Colonic mucosa (tissue), 4 donors: ENCODE data around the gene ZNF678. TPM values are rescaled to one million over a fixed set of nuclear protein-coding genes. Genes with fewer than 3 reads are reported as not detected.

Experiments
- DNase-seq: peaks from one replicate; pipeline ENCODE4 v3.0.0-alpha.2; 2020
- H3K27ac ChIP-seq: fragments of 200-600 bp; one replicate; pipeline ENCODE4 v1.8.0; 2021
- H3K27me3 ChIP-seq: fragments of 200-600 bp; one replicate; pipeline ENCODE4 v1.8.0; 2021
- H3K36me3 ChIP-seq: fragments of 200-600 bp; one replicate; pipeline ENCODE4 v1.8.0; 2021
- H3K4me1 ChIP-seq: fragments of 200-600 bp; one replicate; pipeline ENCODE4 v1.8.0; 2021; ENCODE audit warnings: mild to moderate bottlenecking
- H3K4me3 ChIP-seq: fragments of 200-600 bp; one replicate; pipeline ENCODE4 v1.8.0; 2021
- H3K9ac ChIP-seq, 2 donors: one replicate each; pipeline ENCODE4 v1.7.0; 2013; ENCODE audit warnings: control low read depth in 2 of 2, low read depth in 2 of 2, low read length in 2 of 2
- H3K9me3 ChIP-seq: fragments of 200-600 bp; one replicate; pipeline ENCODE4 v1.8.0; 2021
- intact Hi-C: fragments of 100-400 bp; cut with DNase I; formaldehyde crosslinking; loops from one replicate; pipeline ENCODE4 v1.14.1; 2022
- total RNA-seq, 2 donors: library from RNA; stranded (reverse); fragmentation: NEBNext Ultra II Directional in 1 of 2; extraction: Animal tissue kit (Norgen Biotek cat#: 25700) in 1 of 2; gene quantifications; one replicate each; pipeline ENCODE4 v1.2.1, GENCODE V29; 2021
- TF ChIP-seq, protein P1 (sequence below): fragments of 200-600 bp; IDR thresholded peaks from one replicate; pipeline ENCODE4 v1.8.0; 2022; ENCODE audit warnings: antibody characterized with exemption, mild to moderate bottlenecking
- donor health status: healthy.
- donor health status: DM: no; HTN: no; CAD: no.
- donor health status: DM: no; HTN: no; CAD: no.

ZNF678 gene
- total RNA-seq = 10 to 100 TPM in 1 of 2 donors, 1 to 10 TPM in 1; 7.4 to 10.4 TPM

- H3K4me1 ChIP-seq = no peaks in the 10 kb centered on the region
- peak within 1 kb of the TSS; percentile 50 for H3K4me3 ChIP-seq
- peak within 1 kb of the TSS; percentile 77 to 81 for H3K9ac ChIP-seq
- TF ChIP-seq, protein P1, sequence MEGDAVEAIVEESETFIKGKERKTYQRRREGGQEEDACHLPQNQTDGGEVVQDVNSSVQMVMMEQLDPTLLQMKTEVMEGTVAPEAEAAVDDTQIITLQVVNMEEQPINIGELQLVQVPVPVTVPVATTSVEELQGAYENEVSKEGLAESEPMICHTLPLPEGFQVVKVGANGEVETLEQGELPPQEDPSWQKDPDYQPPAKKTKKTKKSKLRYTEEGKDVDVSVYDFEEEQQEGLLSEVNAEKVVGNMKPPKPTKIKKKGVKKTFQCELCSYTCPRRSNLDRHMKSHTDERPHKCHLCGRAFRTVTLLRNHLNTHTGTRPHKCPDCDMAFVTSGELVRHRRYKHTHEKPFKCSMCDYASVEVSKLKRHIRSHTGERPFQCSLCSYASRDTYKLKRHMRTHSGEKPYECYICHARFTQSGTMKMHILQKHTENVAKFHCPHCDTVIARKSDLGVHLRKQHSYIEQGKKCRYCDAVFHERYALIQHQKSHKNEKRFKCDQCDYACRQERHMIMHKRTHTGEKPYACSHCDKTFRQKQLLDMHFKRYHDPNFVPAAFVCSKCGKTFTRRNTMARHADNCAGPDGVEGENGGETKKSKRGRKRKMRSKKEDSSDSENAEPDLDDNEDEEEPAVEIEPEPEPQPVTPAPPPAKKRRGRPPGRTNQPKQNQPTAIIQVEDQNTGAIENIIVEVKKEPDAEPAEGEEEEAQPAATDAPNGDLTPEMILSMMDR = no peak
- H3K36me3 ChIP-seq = no peaks in the 10 kb centered on the region
- intact Hi-C loops = loop anchor here (10.0 kb wide), 1 partner anchor 171 kb away; the partner anchor contains the start of genes JMJD4 and SNAP47
- peak; percentile 94 for DNase-seq
- no peaks in the 10 kb centered on the region for H3K9me3 ChIP-seq
- peak within 1 kb of the TSS; percentile 83 for H3K27ac ChIP-seq
- peaks cover 4% of the 10 kb centered on the region for H3K27me3 ChIP-seq
Observed at GRCh38 chr1:227563324-227564201, at the start of gene ZNF678. ZNF678 (plus strand) TSS chr1:227563556; CDS start chr1:227650992, 87,436 bp downstream.

- Histone ChIP-seq H3K9ac (no peak overlapping the region), H3K27ac (no peak overlapping the region), H3K27me3 (no peaks in the 10 kb centered on the region), H3K36me3 (no peaks in the 10 kb centered on the region), H3K9me3 (no peaks in the 10 kb centered on the region), H3K4me3 (no peak overlapping the region), H3K4me1 (no peaks in the 10 kb centered on the region)
- no peak for DNase-seq
- TF ChIP-seq, protein P1 = no peak
- intact Hi-C loops = no loop called here
Observed at GRCh38 chr1:227518876-227519275, 44.5 kb upstream of the ZNF678 start.

- TF ChIP-seq, protein P1 = no peak
- DNase-seq = no peak
- Histone ChIP-seq H3K36me3 (no peaks in the 10 kb centered on the region), H3K4me1 (no peaks in the 10 kb centered on the region), H3K4me3 (no peak overlapping the region), H3K9me3 (no peaks in the 10 kb centered on the region), H3K27ac (no peak overlapping the region), H3K9ac (no peak overlapping the region), H3K27me3 (no peaks in the 10 kb centered on the region)
- intact Hi-C loops = no loop called here
Observed at GRCh38 chr1:227521782-227522181, 41.6 kb upstream of the ZNF678 start.

DNA sequence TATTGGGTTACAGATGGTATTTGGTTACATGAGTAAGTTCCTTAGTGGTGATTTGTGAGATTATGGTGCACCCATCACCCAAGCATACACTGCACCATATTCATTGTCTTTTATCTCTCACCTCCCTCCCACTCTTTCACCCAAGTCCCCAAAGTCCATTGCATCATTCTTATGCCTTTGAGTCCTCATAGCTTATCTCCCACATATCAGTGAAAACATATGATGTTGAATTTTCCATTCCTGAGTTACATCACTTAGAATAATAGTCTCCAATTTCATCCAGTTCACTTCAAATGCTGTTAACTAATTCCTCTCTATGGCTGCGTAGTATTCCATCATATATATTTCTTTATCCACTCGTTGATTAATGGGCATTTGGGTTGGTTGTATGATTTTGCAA, 36.8 kb upstream of the ZNF678 start:
- H3K27ac ChIP-seq = no peak overlapping the region
- no peaks in the 10 kb centered on the region for H3K27me3 ChIP-seq
- intact Hi-C loops = no loop called here
- H3K9me3 ChIP-seq = no peaks in the 10 kb centered on the region
- H3K4me1 ChIP-seq = no peaks in the 10 kb centered on the region
- no peak overlapping the region for H3K4me3 ChIP-seq
- no peaks in the 10 kb centered on the region for H3K36me3 ChIP-seq
- no peak overlapping the region for H3K9ac ChIP-seq
- no peak for DNase-seq
- TF ChIP-seq, protein P1 = no peak

- H3K4me1 ChIP-seq = no peaks in the 10 kb centered on the region
- H3K9me3 ChIP-seq = no peaks in the 10 kb centered on the region
- TF ChIP-seq, protein P1 = no peak
- no peaks in the 10 kb centered on the region for H3K36me3 ChIP-seq
- no peak overlapping the region for H3K4me3 ChIP-seq
- intact Hi-C loops = no loop called here
- H3K27ac ChIP-seq = no peak overlapping the region
- no peaks in the 10 kb centered on the region for H3K27me3 ChIP-seq
- DNase-seq = no peak
- no peak overlapping the region for H3K9ac ChIP-seq
Observed at GRCh38 chr1:227532019-227532619, 31.2 kb upstream of the ZNF678 start.
